Ascending aorta (tissue), 2 donors: Measurements from ENCODE around the gene KLF14. TPM values are rescaled to one million over a fixed set of nuclear protein-coding genes. Genes with fewer than 3 reads are reported as not detected.
"Not testable (repeated sequence)": the region's sequence is repeated elsewhere in the genome, so short reads cannot be mapped to it uniquely, and the experiment has no call there.

Source experiments
- DNase-seq, 2 donors: peaks; one replicate each; pipeline ENCODE4 v3.0.0-alpha.2; 2019; ENCODE audit warnings: low spot score in 2 of 2
- H3K27ac ChIP-seq, 2 donors: fragments of 200-600 bp; sonication (generic); one replicate each; pipeline ENCODE4 v1.5.1; 2016 to 2017; ENCODE audit warnings: mild to moderate bottlenecking in 1 of 2
- H3K27me3 ChIP-seq: fragments of 200-600 bp; sonication (generic); one replicate; pipeline ENCODE4 v1.5.1; 2017
- H3K36me3 ChIP-seq, 2 donors: fragments of 200-600 bp; sonication (generic); one replicate each; pipeline ENCODE4 v1.5.1; 2016
- H3K4me1 ChIP-seq, 2 donors: fragments of 200-600 bp; sonication (generic); one replicate each; pipeline ENCODE4 v1.5.1; 2016 to 2017; ENCODE audit warnings: mild to moderate bottlenecking in 1 of 2
- H3K4me3 ChIP-seq, 2 donors: fragments of 200-600 bp; sonication (generic); one replicate each; pipeline ENCODE4 v1.5.1; 2016 to 2017; ENCODE audit warnings: mild to moderate bottlenecking in 1 of 2
- H3K9me3 ChIP-seq, 2 donors: fragments of 200-600 bp; sonication (generic); one replicate each; pipeline ENCODE4 v1.5.1; 2016
- intact Hi-C: fragments of 100-400 bp; cut with DNase I; formaldehyde crosslinking; loops from one replicate; pipeline ENCODE4 v1.15.1; 2023
- total RNA-seq: library from RNA; depleted of rRNA; stranded (reverse); fragments of >200 nt; gene quantifications from one replicate; pipeline ENCODE4 v1.1.0, GENCODE V29; 2016
- TF ChIP-seq, protein P1 (sequence below), 3 experiments: fragments of 200-600 bp in 2 of 3; fragments of 450-650 bp in 1 of 3; sonication (generic) in 2 of 3; IDR thresholded peaks; one replicate each; pipeline ENCODE4 v1.5.1; 2016 to 2019; ENCODE audit warnings: antibody characterized with exemption in 3 of 3, mild to moderate bottlenecking in 1 of 3, moderate library complexity in 1 of 3

Gene KLF14
- total RNA-seq, 1 donor from 2014 or later, result not detected

DNA sequence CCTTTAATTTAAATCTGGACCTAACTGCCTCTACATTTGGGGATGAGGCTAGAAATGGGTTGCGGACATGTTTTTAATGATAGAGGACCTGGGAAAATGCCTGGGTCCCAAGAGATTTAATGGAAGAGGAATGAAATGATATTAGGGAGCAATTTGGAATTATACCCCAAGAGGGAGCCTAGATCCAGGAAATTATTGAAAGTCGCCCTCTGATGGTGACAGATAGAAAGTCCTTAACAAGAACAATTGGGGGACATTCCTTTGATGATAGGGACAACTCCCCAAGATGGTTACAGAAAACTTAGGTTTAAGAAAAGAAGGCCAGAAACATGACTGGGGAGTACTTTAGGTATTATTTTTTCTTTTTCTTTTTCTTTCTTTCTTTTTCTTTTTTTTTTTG is 38.2 kb downstream of the KLF14 start:
- DNase-seq, result no peak
- TF ChIP-seq, protein P1, sequence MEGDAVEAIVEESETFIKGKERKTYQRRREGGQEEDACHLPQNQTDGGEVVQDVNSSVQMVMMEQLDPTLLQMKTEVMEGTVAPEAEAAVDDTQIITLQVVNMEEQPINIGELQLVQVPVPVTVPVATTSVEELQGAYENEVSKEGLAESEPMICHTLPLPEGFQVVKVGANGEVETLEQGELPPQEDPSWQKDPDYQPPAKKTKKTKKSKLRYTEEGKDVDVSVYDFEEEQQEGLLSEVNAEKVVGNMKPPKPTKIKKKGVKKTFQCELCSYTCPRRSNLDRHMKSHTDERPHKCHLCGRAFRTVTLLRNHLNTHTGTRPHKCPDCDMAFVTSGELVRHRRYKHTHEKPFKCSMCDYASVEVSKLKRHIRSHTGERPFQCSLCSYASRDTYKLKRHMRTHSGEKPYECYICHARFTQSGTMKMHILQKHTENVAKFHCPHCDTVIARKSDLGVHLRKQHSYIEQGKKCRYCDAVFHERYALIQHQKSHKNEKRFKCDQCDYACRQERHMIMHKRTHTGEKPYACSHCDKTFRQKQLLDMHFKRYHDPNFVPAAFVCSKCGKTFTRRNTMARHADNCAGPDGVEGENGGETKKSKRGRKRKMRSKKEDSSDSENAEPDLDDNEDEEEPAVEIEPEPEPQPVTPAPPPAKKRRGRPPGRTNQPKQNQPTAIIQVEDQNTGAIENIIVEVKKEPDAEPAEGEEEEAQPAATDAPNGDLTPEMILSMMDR (IDR thresholded peaks at IDR 0.05), result peak in 2 of 3 experiments; percentile 4 to 19
- Histone ChIP-seq H3K4me3 (no peak overlapping the region), H3K36me3 (no peaks in the 10 kb centered on the region), H3K27me3 (no peaks in the 10 kb centered on the region), H3K27ac (no peak overlapping the region), H3K4me1 (no peaks in the 10 kb centered on the region), H3K9me3 (no peaks in the 10 kb centered on the region)
- intact Hi-C loops, result no loop called here

DNA sequence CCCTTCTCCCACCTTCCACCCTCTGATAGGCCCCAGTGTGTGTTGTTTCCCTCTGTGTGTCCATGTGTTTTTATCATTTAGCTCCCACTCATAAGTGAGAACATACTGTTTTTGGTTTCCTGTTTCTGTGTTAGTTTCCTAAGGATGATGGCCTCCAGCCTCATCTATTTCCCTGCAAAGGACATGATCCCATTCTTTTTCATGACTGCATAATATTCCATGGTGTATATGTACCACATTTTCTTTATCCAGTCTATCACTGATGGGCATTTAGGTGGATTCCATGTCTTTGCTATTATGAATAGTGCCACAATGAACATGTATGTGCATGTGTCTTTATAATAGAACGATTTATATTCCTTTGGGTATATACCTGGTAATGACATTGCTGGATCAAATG is 41.6 kb downstream of the KLF14 start:
- intact Hi-C loops, H3K9me3 ChIP-seq, H3K4me3 ChIP-seq, H3K4me1 ChIP-seq, DNase-seq, H3K27me3 ChIP-seq, H3K27ac ChIP-seq, H3K36me3 ChIP-seq: not testable (repeated sequence)

DNA sequence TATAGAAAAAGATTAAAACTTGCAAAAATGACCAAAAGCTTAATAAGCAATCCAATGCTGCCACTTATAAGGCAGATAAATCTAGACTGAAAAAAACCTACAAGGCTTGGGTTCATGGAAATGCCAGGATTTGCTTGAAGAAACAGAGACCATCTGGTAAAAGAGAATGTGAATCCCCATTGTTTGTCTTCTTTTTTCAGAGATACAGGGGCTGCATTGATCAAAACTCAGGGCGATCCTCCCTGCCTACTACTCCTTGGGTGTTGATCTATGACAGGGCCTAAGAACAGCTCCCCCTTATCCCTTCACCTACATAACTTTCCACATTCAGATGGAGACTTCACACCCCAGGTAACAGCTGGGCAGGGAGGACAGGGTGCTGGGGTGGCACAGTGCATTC is 44.3 kb downstream of the KLF14 start:
- Histone ChIP-seq H3K9me3 (peaks cover 0 to 4% of the 10 kb centered on the region in 2 donors), H3K27me3 (no peaks in the 10 kb centered on the region), H3K27ac (no peak overlapping the region), H3K4me1 (no peaks in the 10 kb centered on the region), H3K36me3 (no peaks in the 10 kb centered on the region), H3K4me3 (no peak overlapping the region)
- DNase-seq, result no peak
- intact Hi-C loops, result no loop called here
- TF ChIP-seq, protein P1 (IDR thresholded peaks at IDR 0.05), result no peak

DNA sequence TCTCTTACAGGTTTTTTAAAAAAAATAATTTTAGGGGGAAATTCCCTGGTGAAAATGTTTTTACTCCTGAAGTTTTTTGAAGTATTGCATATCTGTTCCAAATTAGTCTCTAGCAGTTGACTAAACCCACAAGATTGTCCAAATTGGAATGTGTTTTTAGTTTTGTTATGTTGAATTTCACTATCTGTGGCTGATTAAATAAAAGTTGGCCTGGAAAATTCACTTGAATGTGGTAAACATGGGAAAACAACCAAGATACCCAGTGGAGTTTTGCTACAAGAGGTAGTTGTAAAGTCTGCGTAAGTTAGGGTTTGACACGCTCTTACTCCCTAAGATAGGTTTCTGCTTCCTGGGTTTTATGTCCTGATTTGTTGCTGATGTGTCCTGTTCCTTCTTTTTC is 51.0 kb downstream of the KLF14 start:
- H3K27me3 ChIP-seq, result no peaks in the 10 kb centered on the region
- intact Hi-C loops, result no loop called here
- no peak overlapping the region for H3K27ac ChIP-seq
- H3K9me3 ChIP-seq, result no peaks in the 10 kb centered on the region
- no peak for DNase-seq
- TF ChIP-seq, protein P1 (IDR thresholded peaks at IDR 0.05), result no peak
- no peak overlapping the region for H3K4me3 ChIP-seq
- H3K4me1 ChIP-seq, result no peaks in the 10 kb centered on the region
- no peaks in the 10 kb centered on the region for H3K36me3 ChIP-seq

Other genes with a start within 250 kb of the KLF14 start
- gene MEST, start 242.1 kb downstream of the KLF14 start, total RNA-seq, result 6.9 TPM
- 5.4 TPM for gene COPG2, start 65.5 kb downstream of the KLF14 start, total RNA-seq
- gene TSGA13, start 47.7 kb downstream of the KLF14 start, total RNA-seq, result not detected